H1 (cell line): ENCODE data around the gene IL31. TPM values are rescaled to one million over a fixed set of nuclear protein-coding genes. Genes with fewer than 3 reads are reported as not detected.

Experiments
- CTCF ChIA-PET: fragments of 300-600 bp; sonication (Branson Sonifier 250); formaldehyde crosslinking; loops from one replicate; lab custom pipeline; 2021; ENCODE audit not compliant: partially characterized antibody; lab: Charles Lee
- POLR2A ChIA-PET: fragments of 300-600 bp; sonication (Branson Sonifier 250); formaldehyde crosslinking; loops from one replicate; lab custom pipeline; 2021; ENCODE audit warnings: inconsistent platforms; ENCODE audit not compliant: partially characterized antibody; lab: Charles Lee
- DNase-seq, 2 experiments: peaks; one replicate each; pipeline versions ENCODE4 v3.0.0 to v3.0.0-alpha.2; 2010 to 2022; ENCODE audit warnings: low spot score in 2 of 2, low read depth in 1 of 2, mixed read lengths in 1 of 2
- FAIRE-seq: peaks from 2 replicates; lab custom pipeline; 2011; peaks lifted over from hg19 to GRCh38; lab: Jason Lieb, UNC
- H2AFZ ChIP-seq: 2 replicates; pipeline ENCODE4 v1.8.1; 2012; ENCODE audit warnings: low read length, inconsistent platforms
- H2AK5ac ChIP-seq: 2 replicates; pipeline ENCODE4 v1.6.1; 2013; ENCODE audit warnings: low read depth, low read length
- H2BK120ac ChIP-seq: replicated peaks from 2 replicates; pipeline ENCODE3; 2013; ENCODE audit warnings: low read depth, low read length, inconsistent platforms
- H2BK12ac ChIP-seq: 2 replicates; pipeline ENCODE4 v1.6.1; 2013; ENCODE audit warnings: low read depth, low read length
- H2BK15ac ChIP-seq: 2 replicates; pipeline ENCODE4 v1.6.1; 2013; ENCODE audit warnings: low read length
- H2BK20ac ChIP-seq: 2 replicates; pipeline ENCODE4 v1.6.1; 2013; ENCODE audit warnings: low read length
- H2BK5ac ChIP-seq: 2 replicates; pipeline ENCODE4 v1.6.1; 2013; ENCODE audit warnings: low read depth, low read length
- H3K14ac ChIP-seq: 2 replicates; pipeline ENCODE4 v1.6.1; 2013; ENCODE audit warnings: inconsistent platforms; ENCODE audit not compliant: insufficient read length
- H3K18ac ChIP-seq: 2 replicates; pipeline ENCODE4 v1.6.1; 2013; ENCODE audit warnings: low read length; ENCODE audit errors: extremely low read depth
- H3K23ac ChIP-seq: 2 replicates; pipeline ENCODE4 v1.6.1; 2013; ENCODE audit warnings: inconsistent platforms; ENCODE audit not compliant: insufficient read length
- H3K23me2 ChIP-seq: 2 replicates; pipeline ENCODE4 v1.6.1; 2013; ENCODE audit warnings: low read depth, low read length
- H3K27ac ChIP-seq: 2 replicates; pipeline ENCODE4 v1.6.1; 2011; ENCODE audit warnings: low read depth, low read length, inconsistent platforms
- H3K27me3 ChIP-seq, 4 experiments: replicated peaks in 1 of 4; 1 replicate in 1 of 4; 2 replicates in 3 of 4; pipeline versions ENCODE4 v1.6.1 to v1.8.1; 2011 to 2013; ENCODE audit warnings: low read length in 3 of 4, mild to moderate bottlenecking in 3 of 4, inconsistent platforms in 2 of 4, mixed read lengths in 2 of 4, moderate library complexity in 1 of 4; ENCODE audit not compliant: control insufficient read depth in 3 of 4, insufficient read depth in 3 of 4; ENCODE audit errors: extremely low read depth in 1 of 4
- H3K36me3 ChIP-seq, 4 experiments: 2 replicates each; pipeline versions ENCODE4 v1.6.1 to v1.8.1; 2011 to 2013; ENCODE audit warnings: mild to moderate bottlenecking in 4 of 4, low read length in 3 of 4, moderate library complexity in 2 of 4, control low read depth in 1 of 4, inconsistent platforms in 1 of 4; ENCODE audit not compliant: insufficient read depth in 4 of 4, control insufficient read depth in 2 of 4
- H3K4ac ChIP-seq: replicated peaks from 2 replicates; pipeline ENCODE3; 2013; ENCODE audit warnings: low read length, low read depth, mixed read lengths, inconsistent platforms; ENCODE audit not compliant: insufficient read length
- H3K4me1 ChIP-seq, 4 experiments: replicated peaks in 1 of 4; 1 replicate in 1 of 4; 2 replicates in 3 of 4; pipeline versions ENCODE4 v1.6.1 to v1.8.1; 2011 to 2013; ENCODE audit warnings: low read length in 3 of 4, inconsistent platforms in 2 of 4, mixed read lengths in 1 of 4; ENCODE audit not compliant: insufficient read depth in 4 of 4, control insufficient read depth in 3 of 4
- H3K4me2 ChIP-seq, 2 experiments: 2 replicates each; pipeline versions ENCODE4 v1.6.1 to v1.8.1; 2011 to 2013; ENCODE audit warnings: low read depth in 2 of 2, low read length in 2 of 2, control low read depth in 1 of 2, inconsistent platforms in 1 of 2, mild to moderate bottlenecking in 1 of 2; ENCODE audit not compliant: insufficient read depth in 1 of 2
- H3K4me3 ChIP-seq, 4 experiments: fragments of 200-600, 300-600 bp in 1 of 4; sonication (generic), shearing (Covaris generic), sonication (Bioruptor Twin) in 1 of 4; 2 replicates each; pipeline versions ENCODE4 v1.5.1 to v1.8.1; 2011 to 2016; ENCODE audit warnings: low read length in 4 of 4, low read depth in 3 of 4, control low read depth in 2 of 4, inconsistent platforms in 2 of 4, mild to moderate bottlenecking in 2 of 4, mixed read lengths in 1 of 4, moderate library complexity in 1 of 4; ENCODE audit not compliant: insufficient read depth in 2 of 4; ENCODE audit errors: extremely low read depth in 1 of 4
- H3K56ac ChIP-seq: replicated peaks from 2 replicates; pipeline ENCODE3; 2013; ENCODE audit warnings: low read depth, mild to moderate bottlenecking, mixed read lengths, low read length, inconsistent platforms; ENCODE audit not compliant: insufficient read length
- H3K79me1 ChIP-seq: 2 replicates; pipeline ENCODE4 v1.6.1; 2013; ENCODE audit warnings: low read depth, low read length, control low read depth
- H3K79me2 ChIP-seq, 2 experiments: 2 replicates each; pipeline versions ENCODE4 v1.6.1 to v1.8.1; 2012 to 2013; ENCODE audit warnings: low read length in 2 of 2, mild to moderate bottlenecking in 2 of 2, inconsistent platforms in 1 of 2; ENCODE audit not compliant: insufficient read depth in 2 of 2, control insufficient read depth in 1 of 2
- H3K9ac ChIP-seq, 4 experiments: replicated peaks in 1 of 4; 1 replicate in 1 of 4; 2 replicates in 3 of 4; pipeline versions ENCODE4 v1.6.1 to v1.8.1; 2011 to 2013; ENCODE audit warnings: low read depth in 3 of 4, low read length in 3 of 4, control low read depth in 2 of 4, mild to moderate bottlenecking in 2 of 4, moderate library complexity in 2 of 4, inconsistent platforms in 1 of 4; ENCODE audit errors: extremely low read depth in 1 of 4
- H3K9me3 ChIP-seq, 2 experiments: 2 replicates each; pipeline versions ENCODE4 v1.6.1 to v1.8.1; 2012 to 2013; ENCODE audit warnings: mild to moderate bottlenecking in 2 of 2, moderate library complexity in 2 of 2, control low read depth in 1 of 2, inconsistent platforms in 1 of 2, low read depth in 1 of 2, low read length in 1 of 2, mixed read lengths in 1 of 2; ENCODE audit not compliant: insufficient read depth in 2 of 2
- H4K20me1 ChIP-seq, 2 experiments: replicated peaks in 1 of 2; 2 replicates each; pipeline versions ENCODE3 to v1.8.1; 2011 to 2013; ENCODE audit warnings: inconsistent platforms in 2 of 2, low read length in 2 of 2, mild to moderate bottlenecking in 1 of 2; ENCODE audit not compliant: insufficient read depth in 2 of 2, control insufficient read depth in 1 of 2
- H4K5ac ChIP-seq: 2 replicates; pipeline ENCODE4 v1.6.1; 2013; ENCODE audit warnings: low read length, low read depth, mixed read lengths, inconsistent platforms; ENCODE audit not compliant: insufficient read length
- H4K8ac ChIP-seq: 2 replicates; pipeline ENCODE4 v1.8.0; 2013; ENCODE audit warnings: mild to moderate bottlenecking, moderate library complexity, low read length, inconsistent platforms; ENCODE audit not compliant: insufficient read depth; ENCODE audit errors: extremely low read depth
- H4K91ac ChIP-seq: replicated peaks from 2 replicates; pipeline ENCODE3; 2013; ENCODE audit warnings: low read length, mixed read lengths, inconsistent platforms; ENCODE audit not compliant: insufficient read length
- BACH1 ChIP-seq: IDR thresholded peaks from 2 replicates; pipeline ENCODE4 v1.6.1; 2012; ENCODE audit warnings: low read length, improper control_type of control experiment
- BCL11A ChIP-seq, 2 experiments: IDR thresholded peaks; one replicate each; pipeline ENCODE4 v1.6.1; 2011; ENCODE audit warnings: low read depth in 2 of 2, low read length in 2 of 2, mild to moderate bottlenecking in 2 of 2
- CEBPB ChIP-seq: IDR thresholded peaks from 2 replicates; pipeline ENCODE4 v1.6.1; 2012; ENCODE audit warnings: low read depth, low read length
- CHD2 ChIP-seq: IDR thresholded peaks from 2 replicates; pipeline ENCODE4 v1.6.1; 2012; ENCODE audit warnings: low read length, improper control_type of control experiment
- EP300 ChIP-seq, 2 experiments: IDR thresholded peaks; 1 replicate in 1 of 2; 2 replicates in 1 of 2; pipeline ENCODE4 v1.6.1; 2011 to 2012; ENCODE audit warnings: low read depth in 2 of 2, low read length in 2 of 2, mild to moderate bottlenecking in 2 of 2, borderline replicate concordance in 1 of 2, inconsistent platforms in 1 of 2, moderate library complexity in 1 of 2
- GABPA ChIP-seq: IDR thresholded peaks from 2 replicates; pipeline ENCODE4 v1.6.1; 2011; ENCODE audit warnings: mild to moderate bottlenecking, low read length, moderate library complexity, borderline replicate concordance; ENCODE audit not compliant: insufficient read depth
- HDAC2 ChIP-seq, 2 experiments: fragments of 300-600 bp in 1 of 2; sonication (generic) in 1 of 2; IDR thresholded peaks; 2 replicates each; pipeline ENCODE4 v1.6.1; 2011 to 2012; ENCODE audit warnings: low read depth in 2 of 2, low read length in 2 of 2, mild to moderate bottlenecking in 2 of 2, moderate library complexity in 2 of 2, borderline replicate concordance in 1 of 2, inconsistent platforms in 1 of 2
- JUN ChIP-seq: IDR thresholded peaks from 2 replicates; pipeline ENCODE4 v1.6.1; 2011; ENCODE audit warnings: low read depth, mild to moderate bottlenecking, improper control_type of control experiment, low read length
- NRF1 ChIP-seq: IDR thresholded peaks from 2 replicates; pipeline ENCODE4 v1.6.1; 2011; ENCODE audit warnings: mild to moderate bottlenecking, low read depth, low read length, improper control_type of control experiment
- POLR2AphosphoS5 ChIP-seq: IDR thresholded peaks from 2 replicates; pipeline ENCODE4 v1.6.1; 2011; ENCODE audit warnings: low read depth, low read length
- SP2 ChIP-seq: IDR thresholded peaks from 2 replicates; pipeline ENCODE4 v1.6.1; 2012; ENCODE audit warnings: mild to moderate bottlenecking, low read length, inconsistent platforms
- SP4 ChIP-seq: IDR thresholded peaks from 2 replicates; pipeline ENCODE4 v1.6.1; 2012; ENCODE audit warnings: low read length, inconsistent platforms
- SUZ12 ChIP-seq: fragments of 200-600 bp; sonication (generic); IDR thresholded peaks from 2 replicates; pipeline ENCODE4 v1.6.1; 2012; ENCODE audit warnings: mild to moderate bottlenecking, inconsistent platforms, low read length, moderate library complexity, mixed read lengths
- TAF7 ChIP-seq: optimal IDR thresholded peaks from 2 replicates; pipeline ENCODE3; 2011; ENCODE audit warnings: low read depth, mild to moderate bottlenecking, inconsistent platforms, low read length, moderate library complexity, borderline replicate concordance
- WGBS, 2 experiments: shearing (Covaris generic) in 1 of 2; methylation state at CpG; one replicate each; pipeline versions ENCODE4 v1.1.6 to v1.1.7; 2013 to 2015; ENCODE audit warnings: low lambda C conversion rate in 2 of 2, mixed read lengths in 2 of 2, inconsistent platforms in 1 of 2, low coverage in 1 of 2, missing lambda C conversion rate in 1 of 2; ENCODE audit not compliant: insufficient replicate concordance in 2 of 2, insufficient coverage in 1 of 2, insufficient read length in 1 of 2; ENCODE audit errors: extremely low coverage in 1 of 2, missing lambda C conversion rate in 1 of 2; 5-methylcytosine and 5-hydroxymethylcytosine counted together
- polyA plus RNA-seq, 7 experiments: library from polyadenylated mRNA; depleted of rRNA in 3 of 7; stranded (reverse) in 5 of 7; unstranded in 2 of 7; fragments of >200 nt in 5 of 7; fragments of 200-250 nt in 2 of 7; gene quantifications; 1 replicate in 5 of 7; 2 replicates in 1 of 7; 4 replicates in 1 of 7; pipeline versions ENCODE4 v1.2.1 to v1.2.3, GENCODE V29; 2011 to 2013; ENCODE audit warnings: missing spikeins in 2 of 7, mixed read lengths in 2 of 7
- total RNA-seq: library from RNA; stranded (reverse); fragmentation: NEBNext Ultra II Directional; extraction: Animal tissue kit (Norgen Biotek cat#: 25700); gene quantifications from 2 replicates; pipeline ENCODE4 v1.2.1, GENCODE V29; 2021

The IL31 gene
- total and polyA plus RNA-seq, 2 of the 8 experiments (the other 6 are each of a cell fraction or from before 2014, with no cell fraction given), result not detected

DNA sequence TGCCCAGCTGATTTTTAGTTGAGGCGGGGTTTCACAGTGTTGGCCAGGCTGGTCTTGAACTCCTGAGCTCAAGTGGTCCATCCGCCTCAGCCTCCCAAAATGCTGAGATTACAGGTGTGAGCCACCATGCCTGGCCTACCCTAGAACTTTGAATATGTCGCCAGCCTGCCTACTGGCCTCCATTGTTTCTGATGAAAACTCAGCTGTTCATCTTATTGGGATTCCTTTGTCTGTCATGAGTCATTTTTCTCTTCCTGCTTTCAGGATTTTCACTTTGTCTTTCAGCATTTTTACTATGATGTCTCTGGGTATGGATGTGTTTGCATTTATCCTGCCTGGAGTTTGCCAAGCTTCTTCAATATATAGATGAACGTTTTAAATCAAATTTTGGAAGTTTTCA is 21.4 kb upstream of the IL31 start:
- Histone ChIP-seq H3K9ac (no peak overlapping the region), H3K79me1 (no peaks in the 10 kb centered on the region), H2BK12ac (no peak overlapping the region), H3K56ac (no peak overlapping the region), H3K27me3 (no peaks in the 10 kb centered on the region), H3K14ac (no peak overlapping the region), H2BK120ac (no peak overlapping the region), H3K4me2 (no peak overlapping the region), H3K4me3 (no peak overlapping the region), H4K8ac (no peak overlapping the region), H3K27ac (no peak overlapping the region), H3K18ac (no peak overlapping the region), H3K4me1 (no peaks in the 10 kb centered on the region), H3K23ac (no peak overlapping the region), H2BK5ac (no peak overlapping the region), H4K91ac (no peak overlapping the region), H4K20me1 (no peaks in the 10 kb centered on the region), H3K9me3 (no peaks in the 10 kb centered on the region), H3K36me3 (no peaks in the 10 kb centered on the region), H4K5ac (no peak overlapping the region), H2AK5ac (no peak overlapping the region), H3K4ac (no peak overlapping the region), H2BK15ac (no peak overlapping the region), H2AFZ (no peak overlapping the region), H2BK20ac (no peak overlapping the region), H3K23me2 (no peaks in the 10 kb centered on the region), H3K79me2 (no peaks in the 10 kb centered on the region)
- POLR2A ChIA-PET, result interaction anchor here (0.7 to 1.1 kb wide), 4 partner anchors 15 to 311 kb away, joined by 3 to 5 read pairs (median 3); no protein-coding TSS in a partner anchor
- CTCF ChIA-PET, result interaction anchor here (1.1 to 1.7 kb wide), 3 partner anchors 63 to 132 kb away, joined by 3 to 4 read pairs (median 4); no protein-coding TSS in a partner anchor
- TF ChIP-seq SP2, result no peak
- no peak for TF ChIP-seq NRF1
- no peak for TF ChIP-seq SUZ12
- no peak for TF ChIP-seq SP4
- no peak for TF ChIP-seq CHD2
- TF ChIP-seq HDAC2 (IDR thresholded peaks at IDR 0.05; ENCODE audit: borderline replicate concordance in 1 of 2, low read depth in 2 of 2, low read length in 2 of 2), result no peak
- no peak for TF ChIP-seq POLR2AphosphoS5
- no peak for TF ChIP-seq EP300 (IDR thresholded peaks at IDR 0.05; ENCODE audit: borderline replicate concordance in 1 of 2, low read depth in 2 of 2, low read length in 2 of 2)
- no peak for TF ChIP-seq BACH1
- no peak for TF ChIP-seq TAF7
- TF ChIP-seq JUN, result no peak
- no peak for TF ChIP-seq GABPA
- TF ChIP-seq BCL11A (IDR thresholded peaks at IDR 0.05; ENCODE audit: low read depth in 2 of 2, low read length in 2 of 2), result no peak
- no peak for TF ChIP-seq CEBPB
- FAIRE-seq (no peak), DNase-seq (no peak)
- WGBS, 2 experiments, result 89% methylated on average over 4 of the region's 4 CpGs; no CpG with 5 or more reads in 1 of the 2 experiments
